HCT116 (cell line): ENCODE results near the gene FBXW10. TPM values are rescaled to one million over a fixed set of nuclear protein-coding genes. Genes with fewer than 3 reads are reported as not detected.
"Not testable (repeated sequence)": the region's sequence is repeated elsewhere in the genome, so short reads cannot be mapped to it uniquely, and the experiment has no call there.

Experiments
- ATAC-seq: fragments of 200-7000 bp; cut with Tn5 transposase; 2 replicates; pipeline ENCODE4 v1.9.1; 2020; ENCODE audit warnings: mild to moderate bottlenecking, moderate library complexity
- BruUV-seq: library from RNA; stranded (reverse); fragments of 400-500 nt; replicated peaks from 2 replicates; lab custom pipeline; 2021; lab: Mats Ljungman, UMichigan
- CTCF ChIA-PET: fragments of 300-600 bp; sonication (Branson Sonifier 250); formaldehyde crosslinking; loops from one replicate; lab custom pipeline; 2021; ENCODE audit warnings: antibody characterized with exemption; lab: Charles Lee
- POLR2A ChIA-PET: fragments of 300-600, 350-600 bp; sonication (Branson Sonifier 250); formaldehyde crosslinking; loops from one replicate; lab custom pipeline; 2021; ENCODE audit warnings: antibody characterized with exemption; lab: Charles Lee
- RAD21 ChIA-PET, 2 experiments: fragments of 300-600 bp; sonication (Branson Sonifier 250); formaldehyde crosslinking; loops; one replicate each; lab custom pipeline; 2023; ENCODE audit warnings: low total read pairs in 2 of 2; ENCODE audit not compliant: uncharacterized antibody in 2 of 2, unreplicated experiment in 2 of 2, low non-redundant PET in 1 of 2; lab: Charles Lee
- DNase-seq: peaks from one replicate; pipeline ENCODE4 v3.0.0-alpha.2; 2010; ENCODE audit warnings: low read depth, low spot score
- H2AFZ ChIP-seq: fragments of 200-600 bp; shearing (Covaris generic), sonication (generic); 2 replicates; pipeline ENCODE4 v1.6.1; 2017; ENCODE audit warnings: low read depth, mixed run types, mixed read lengths, antibody characterized with exemption, low read length; ENCODE audit not compliant: poor library complexity, severe bottlenecking
- H3K27ac ChIP-seq: 2 replicates; pipeline ENCODE4 v1.5.1; 2012; ENCODE audit warnings: low read depth, low read length
- H3K27me3 ChIP-seq: fragments of 200-600 bp; sonication (generic); 2 replicates; pipeline ENCODE4 v1.6.1; 2016; ENCODE audit warnings: mixed run types, low read length, mixed read lengths; ENCODE audit not compliant: insufficient read depth
- H3K36me3 ChIP-seq, 2 experiments: fragments of 200-500 bp in 1 of 2; fragments of 200-600 bp in 1 of 2; sonication (Bioruptor generic) in 1 of 2; sonication (generic) in 1 of 2; 2 replicates each; pipeline versions ENCODE4 v1.5.1 to v1.6.1; 2014 to 2016; ENCODE audit warnings: low read length in 2 of 2, inconsistent platforms in 1 of 2, mixed read lengths in 1 of 2, mixed run types in 1 of 2; ENCODE audit not compliant: insufficient read depth in 2 of 2, control insufficient read depth in 1 of 2
- H3K4me1 ChIP-seq, 2 experiments: fragments of 200-600 bp in 1 of 2; sonication (generic) in 1 of 2; 2 replicates each; pipeline versions ENCODE4 v1.5.1 to v1.6.1; 2012 to 2017; ENCODE audit warnings: low read length in 2 of 2, inconsistent platforms in 1 of 2, mild to moderate bottlenecking in 1 of 2, mixed read lengths in 1 of 2, mixed run types in 1 of 2, moderate library complexity in 1 of 2; ENCODE audit not compliant: insufficient read depth in 2 of 2, control insufficient read depth in 1 of 2
- H3K4me2 ChIP-seq: fragments of 200-600 bp; sonication (generic); 2 replicates; pipeline ENCODE4 v1.6.1; 2017; ENCODE audit warnings: mixed run types, low read length, mixed read lengths
- H3K4me3 ChIP-seq, 2 experiments: fragments of 200-600 bp in 1 of 2; sonication (generic) in 1 of 2; replicated peaks in 1 of 2; 2 replicates each; pipeline ENCODE4 v1.5.1; 2011 to 2016; ENCODE audit warnings: low read length in 2 of 2, control low read depth in 1 of 2, low read depth in 1 of 2, mild to moderate bottlenecking in 1 of 2, mixed read lengths in 1 of 2, mixed run types in 1 of 2
- H3K79me2 ChIP-seq: fragments of 200-600 bp; sonication (generic); 2 replicates; pipeline ENCODE4 v1.6.1; 2017; ENCODE audit warnings: mild to moderate bottlenecking, mixed run types, low read length, moderate library complexity, mixed read lengths; ENCODE audit not compliant: insufficient read depth
- H3K9ac ChIP-seq: fragments of 200-600 bp; sonication (generic); 2 replicates; pipeline ENCODE4 v1.6.1; 2016; ENCODE audit warnings: low read length, mixed read lengths
- H3K9me2 ChIP-seq: fragments of 200-600 bp; sonication (generic), shearing (Covaris generic); 2 replicates; pipeline ENCODE4 v1.6.1; 2017; ENCODE audit warnings: mixed run types, mild to moderate bottlenecking, moderate library complexity; ENCODE audit not compliant: insufficient read depth
- H3K9me3 ChIP-seq, 2 experiments: fragments of 200-500 bp in 1 of 2; fragments of 200-600 bp in 1 of 2; sonication (Bioruptor generic) in 1 of 2; sonication (generic) in 1 of 2; 2 replicates each; pipeline ENCODE4 v1.6.1; 2014 to 2017; ENCODE audit warnings: low read length in 2 of 2, mixed read lengths in 2 of 2, inconsistent platforms in 1 of 2, low read depth in 1 of 2, mild to moderate bottlenecking in 1 of 2, mixed run types in 1 of 2, moderate library complexity in 1 of 2; ENCODE audit not compliant: control insufficient read depth in 1 of 2, insufficient read depth in 1 of 2
- H4K20me1 ChIP-seq: fragments of 200-600 bp; sonication (generic), shearing (Covaris generic); 2 replicates; pipeline ENCODE4 v1.6.1; 2017; ENCODE audit warnings: mixed run types, mild to moderate bottlenecking, moderate library complexity; ENCODE audit not compliant: insufficient read depth
- intact Hi-C: fragments of 100-400 bp; cut with micrococcal nuclease; formaldehyde crosslinking; loops from 2 replicates; pipeline ENCODE4 v1.10.0; 2022
- total RNA-seq: library from RNA; stranded (reverse); gene quantifications from one replicate; pipeline ENCODE4 v1.2.1, GENCODE V29; 2021; ENCODE audit not compliant: unreplicated experiment

Gene FBXW10
- total RNA-seq, 1 experiment from 2014 or later: not detected

- RAD21 ChIA-PET, H3K4me1 ChIP-seq, ATAC-seq, POLR2A ChIA-PET, CTCF ChIA-PET, H3K9ac ChIP-seq, H3K4me3 ChIP-seq, H3K27me3 ChIP-seq, BruUV-seq, H3K9me3 ChIP-seq, H3K27ac ChIP-seq, H4K20me1 ChIP-seq, DNase-seq, H2AFZ ChIP-seq, H3K79me2 ChIP-seq, intact Hi-C loops, H3K9me2 ChIP-seq, H3K36me3 ChIP-seq, H3K4me2 ChIP-seq: not testable (repeated sequence)
Measured at GRCh38 chr17:18760221-18760620, 16.4 kb downstream of the FBXW10 start.

DNA sequence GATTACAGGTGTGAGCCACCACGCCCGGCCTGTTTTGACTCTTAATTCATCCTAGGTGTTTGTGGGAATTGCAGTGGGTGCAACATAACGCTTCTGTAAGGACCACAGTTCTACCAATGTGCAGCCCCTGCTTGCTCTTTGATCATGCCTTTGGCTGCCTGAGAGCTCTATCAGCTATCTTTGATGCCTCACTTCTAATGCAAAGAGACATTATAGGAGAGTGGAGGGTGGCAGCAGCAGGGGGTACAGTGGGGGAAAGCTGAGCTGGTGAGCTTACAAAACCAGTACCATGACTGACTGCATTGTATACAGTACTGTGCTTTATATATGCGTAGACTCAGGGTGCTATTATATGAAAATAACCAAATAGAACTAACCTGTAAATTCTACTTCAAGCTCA lies 26.7 kb downstream of the FBXW10 start:
- H3K79me2 ChIP-seq, H3K9me2 ChIP-seq, H4K20me1 ChIP-seq, DNase-seq, BruUV-seq, ATAC-seq, H3K9me3 ChIP-seq, H3K36me3 ChIP-seq, H2AFZ ChIP-seq, H3K27ac ChIP-seq, H3K4me2 ChIP-seq, POLR2A ChIA-PET, intact Hi-C loops, CTCF ChIA-PET, RAD21 ChIA-PET, H3K4me3 ChIP-seq, H3K27me3 ChIP-seq, H3K4me1 ChIP-seq, H3K9ac ChIP-seq: not testable (repeated sequence)

- H3K27me3 ChIP-seq, H3K4me1 ChIP-seq, BruUV-seq, H3K9me2 ChIP-seq, H3K36me3 ChIP-seq, H3K9ac ChIP-seq, H3K79me2 ChIP-seq, POLR2A ChIA-PET, H3K4me2 ChIP-seq, CTCF ChIA-PET, RAD21 ChIA-PET, intact Hi-C loops, H3K9me3 ChIP-seq, ATAC-seq, DNase-seq, H3K27ac ChIP-seq, H2AFZ ChIP-seq, H3K4me3 ChIP-seq, H4K20me1 ChIP-seq: not testable (repeated sequence)
Measured at GRCh38 chr17:18771066-18771465, 27.2 kb downstream of the FBXW10 start.
